Measurements from ENCODE around the gene ABHD17A.

Gene ABHD17A

GRCh38 chr19:1851654-1852580 is 33.4 kb downstream of the ABHD17A start:
- peak; percentile 82 for DNase-seq

- no peak for DNase-seq
These were observed 34.3 kb downstream of the ABHD17A start for GRCh38 chr19:1850809-1851653.

GRCh38 chr19:1849886-1850398 is 35.4 kb downstream of the ABHD17A start:
- no peak for DNase-seq

GRCh38 chr19:1849132-1849474 is 36.2 kb downstream of the ABHD17A start:
- DNase-seq: no peak

DNA sequence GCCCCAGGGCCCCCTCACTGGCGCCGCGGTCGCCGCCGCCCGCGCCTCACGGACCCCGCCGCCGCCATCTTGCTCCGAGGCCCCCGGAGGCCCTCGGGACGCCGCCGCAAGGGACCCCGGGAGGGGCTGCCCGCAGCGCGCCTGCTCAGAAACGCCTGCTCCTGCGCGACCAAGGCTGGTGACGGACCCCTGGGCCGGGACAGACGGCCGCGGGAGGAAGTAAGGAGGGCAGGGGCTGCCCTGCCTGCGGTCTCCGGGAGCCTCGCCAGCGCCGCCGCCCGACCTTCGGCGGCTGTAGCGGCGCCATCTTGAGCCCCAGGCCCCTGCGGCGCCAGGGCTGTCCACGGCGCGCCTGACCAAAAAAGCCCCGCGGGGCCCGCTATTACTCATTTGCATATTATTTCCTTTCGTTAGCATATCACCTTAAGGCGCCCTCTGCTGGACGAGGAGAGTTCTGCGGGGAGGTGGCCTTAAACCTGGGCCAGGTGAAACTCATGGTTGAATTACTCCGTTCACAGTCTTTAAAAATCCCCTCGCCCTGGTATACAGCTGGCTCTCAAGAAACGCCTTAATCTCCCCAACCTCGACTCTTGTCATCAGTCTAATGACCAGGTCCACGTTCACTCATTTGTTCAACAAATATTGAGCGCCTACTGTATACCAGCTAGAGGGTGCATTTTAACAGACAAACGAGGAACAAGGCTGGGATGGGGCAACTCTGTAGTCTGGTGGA is 36.7 kb downstream of the ABHD17A start, which contains the start of gene REXO1:
Gene REXO1 (minus strand): TSS at position 85 of the 733 bp plus-strand sequence. CDS start 125 bp downstream, outside the sequence.
- DNase-seq: peak; percentile 96

GRCh38 chr19:1847684-1848398 is 37.5 kb downstream of the ABHD17A start:
- DNase-seq: peak; percentile 72

GRCh38 chr19:1847348-1847683 is 38.0 kb downstream of the ABHD17A start:
- DNase-seq: no peak

- no peak for DNase-seq
These were observed 38.6 kb downstream of the ABHD17A start for GRCh38 chr19:1846517-1847204.

DNA sequence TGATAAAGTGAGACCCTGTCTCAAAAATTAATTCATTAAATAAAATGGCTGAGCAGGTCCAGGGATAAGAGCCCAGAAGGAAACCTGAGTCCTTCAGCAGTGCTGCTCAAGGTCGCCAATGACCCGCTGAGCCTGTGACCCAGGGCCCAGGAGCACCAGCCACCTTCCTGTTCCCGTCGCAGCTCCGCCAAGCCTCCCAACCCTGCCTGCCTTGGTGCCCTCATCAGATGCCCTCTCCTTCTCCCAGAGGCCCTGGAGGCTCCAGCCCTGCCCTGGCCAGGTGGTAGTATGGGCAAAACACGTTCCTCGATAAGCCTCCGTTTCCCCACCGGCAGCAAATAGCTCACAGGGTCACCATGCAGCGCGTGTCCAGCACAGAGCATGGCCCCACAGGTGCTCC is 39.7 kb downstream of the ABHD17A start:
- DNase-seq: no peak

DNA sequence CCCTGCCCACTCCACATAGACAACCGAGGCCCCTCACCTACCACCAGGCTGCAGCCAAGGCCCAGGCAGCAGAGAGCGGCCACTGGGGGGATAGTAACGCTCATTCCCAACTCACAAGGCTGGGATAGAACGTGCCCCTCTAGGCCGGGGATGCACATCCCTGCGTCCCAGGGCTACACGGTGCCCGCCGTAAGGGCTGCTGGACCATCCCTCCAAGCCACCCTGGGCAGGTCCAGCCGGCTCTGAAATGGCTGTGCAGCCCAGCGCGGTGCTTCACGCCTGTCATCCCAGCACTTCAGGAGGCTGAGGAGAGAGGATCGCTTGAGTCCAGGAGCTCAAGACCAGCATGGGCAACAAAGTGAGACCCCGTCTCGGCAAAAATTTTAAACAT is 40.2 kb downstream of the ABHD17A start:
- DNase-seq: no peak

DNA sequence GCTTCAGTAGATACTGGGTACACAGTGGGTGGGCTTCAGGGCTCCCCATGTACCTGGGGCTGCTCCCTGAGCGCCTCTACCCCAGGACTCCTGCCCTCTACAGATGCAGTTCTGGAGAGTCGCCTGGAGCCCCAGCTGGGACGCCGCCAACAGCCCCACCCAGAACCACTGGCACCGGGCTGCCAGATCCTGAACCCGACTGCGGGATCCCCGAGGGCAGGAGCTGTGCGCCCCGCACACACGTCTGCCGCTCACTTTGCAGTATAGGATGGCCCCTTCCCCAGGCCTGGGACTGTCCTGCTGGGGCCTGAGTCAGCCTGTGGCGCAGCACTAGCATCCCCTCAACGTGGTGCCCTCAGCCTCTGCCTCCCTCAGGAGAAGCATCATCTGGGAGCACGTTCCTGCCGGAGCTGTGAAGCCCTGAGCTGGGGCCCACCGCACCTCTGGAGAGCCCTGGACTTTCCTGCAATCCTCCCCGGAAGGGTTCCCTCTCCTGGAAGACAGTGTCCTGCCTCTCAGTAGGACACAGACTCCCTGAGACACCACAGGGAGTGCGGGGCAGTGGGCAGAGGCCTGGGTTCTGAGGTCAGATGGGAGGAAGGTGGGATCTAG is 40.7 kb downstream of the ABHD17A start:
- no peak for DNase-seq

DNA sequence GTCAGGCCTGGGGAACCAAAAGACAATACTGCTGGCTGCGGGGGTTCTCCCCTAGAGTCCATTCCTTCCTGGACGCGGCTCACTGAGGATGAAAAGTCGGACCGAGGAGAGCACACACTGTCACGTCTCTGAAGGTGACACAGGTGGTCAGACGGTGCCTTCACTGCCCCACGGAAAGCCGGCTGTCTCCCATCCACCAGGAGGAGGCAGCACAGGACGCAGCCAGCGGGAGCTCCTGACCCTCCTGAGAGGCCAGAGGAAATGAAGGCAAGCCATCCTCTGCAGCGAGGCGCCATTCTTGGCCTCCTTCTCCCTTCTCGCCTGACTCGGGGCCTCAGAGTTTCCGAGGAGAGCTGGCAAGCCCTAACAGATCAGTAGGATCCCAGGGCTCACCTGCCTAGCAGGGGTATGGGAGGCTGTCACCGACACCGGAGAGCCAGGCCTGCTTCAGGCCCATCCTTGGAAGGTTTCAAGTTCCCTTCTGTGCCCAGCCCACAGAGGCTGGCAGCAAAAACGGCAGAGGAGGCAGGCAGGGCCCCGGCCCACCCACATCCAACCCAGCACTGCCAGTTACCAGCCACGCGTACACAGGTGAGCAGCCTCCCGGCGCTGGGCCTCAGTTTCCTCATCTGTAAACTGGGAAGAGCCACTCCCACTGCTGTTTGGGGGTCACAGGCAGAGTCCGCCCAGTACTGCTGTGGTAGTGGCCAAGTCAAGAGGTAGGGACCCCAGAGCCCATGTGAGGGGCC is 41.5 kb downstream of the ABHD17A start:
- DNase-seq: no peak

- DNase-seq: no peak
These were observed 42.2 kb downstream of the ABHD17A start for GRCh38 chr19:1843116-1843515.

DNA sequence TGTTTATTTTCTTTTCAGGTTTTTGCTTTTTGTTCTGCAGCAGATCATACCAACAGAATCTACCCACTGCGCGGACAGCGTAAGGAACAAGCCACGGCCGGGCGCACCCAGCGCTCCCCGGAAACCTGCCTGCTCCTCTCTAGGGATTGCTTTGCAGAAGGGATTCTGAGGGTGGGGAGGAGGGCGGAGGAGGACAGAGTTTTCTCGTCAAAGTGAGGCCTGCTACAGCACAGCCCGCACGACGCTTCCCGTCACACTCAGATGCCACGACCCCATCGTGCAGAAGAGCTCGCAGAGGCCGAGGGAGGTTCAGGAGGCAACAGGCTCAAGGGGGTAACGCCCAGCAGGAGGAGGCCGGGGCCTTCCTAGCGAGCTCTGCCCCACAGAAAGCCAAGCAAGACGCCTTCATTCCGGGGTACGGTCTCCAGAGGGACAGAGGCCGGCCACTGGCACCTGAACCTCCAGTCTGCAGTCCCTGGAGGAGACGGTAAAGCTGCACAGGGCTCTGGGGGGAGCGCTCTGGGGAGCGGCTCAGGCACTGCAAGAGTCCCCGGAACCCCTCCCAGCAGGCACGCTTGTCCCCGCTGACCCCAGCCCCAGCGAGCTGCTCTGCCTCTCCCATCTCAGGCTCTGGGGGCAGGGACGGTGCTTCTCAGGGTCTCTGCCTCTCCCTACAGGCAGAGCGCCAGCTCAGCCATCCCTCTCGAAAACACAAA is 43.9 kb downstream of the ABHD17A start:
- DNase-seq: no peak

DNA sequence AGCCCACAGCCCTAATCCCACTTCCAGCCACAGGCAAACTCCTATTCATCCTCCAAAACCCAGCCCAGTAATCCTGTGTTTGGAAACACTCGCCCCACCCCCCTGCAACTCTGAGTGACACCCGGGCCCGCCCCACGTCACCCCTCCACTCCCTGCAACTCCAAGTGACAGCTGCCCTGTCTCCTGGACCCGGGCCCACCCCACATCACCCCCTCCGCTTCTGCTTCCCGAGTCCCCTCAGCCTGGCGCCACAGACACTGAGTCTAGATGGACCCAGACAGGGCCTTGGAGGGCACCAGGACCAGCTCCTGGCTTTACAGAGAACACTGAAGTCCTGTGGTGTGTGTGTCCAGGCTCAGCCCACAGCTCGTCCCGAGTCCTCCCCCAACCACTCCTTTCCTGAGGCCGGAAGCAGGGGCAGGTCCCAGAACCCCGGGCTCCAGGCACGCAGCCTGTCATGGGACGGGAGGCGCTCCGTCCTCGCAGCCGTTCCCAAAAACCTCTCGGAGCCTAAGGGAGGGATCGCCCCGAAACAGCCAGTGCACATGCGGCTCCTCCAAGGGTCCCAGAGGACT is 44.7 kb downstream of the ABHD17A start:
- DNase-seq: peak; percentile 52

DNA sequence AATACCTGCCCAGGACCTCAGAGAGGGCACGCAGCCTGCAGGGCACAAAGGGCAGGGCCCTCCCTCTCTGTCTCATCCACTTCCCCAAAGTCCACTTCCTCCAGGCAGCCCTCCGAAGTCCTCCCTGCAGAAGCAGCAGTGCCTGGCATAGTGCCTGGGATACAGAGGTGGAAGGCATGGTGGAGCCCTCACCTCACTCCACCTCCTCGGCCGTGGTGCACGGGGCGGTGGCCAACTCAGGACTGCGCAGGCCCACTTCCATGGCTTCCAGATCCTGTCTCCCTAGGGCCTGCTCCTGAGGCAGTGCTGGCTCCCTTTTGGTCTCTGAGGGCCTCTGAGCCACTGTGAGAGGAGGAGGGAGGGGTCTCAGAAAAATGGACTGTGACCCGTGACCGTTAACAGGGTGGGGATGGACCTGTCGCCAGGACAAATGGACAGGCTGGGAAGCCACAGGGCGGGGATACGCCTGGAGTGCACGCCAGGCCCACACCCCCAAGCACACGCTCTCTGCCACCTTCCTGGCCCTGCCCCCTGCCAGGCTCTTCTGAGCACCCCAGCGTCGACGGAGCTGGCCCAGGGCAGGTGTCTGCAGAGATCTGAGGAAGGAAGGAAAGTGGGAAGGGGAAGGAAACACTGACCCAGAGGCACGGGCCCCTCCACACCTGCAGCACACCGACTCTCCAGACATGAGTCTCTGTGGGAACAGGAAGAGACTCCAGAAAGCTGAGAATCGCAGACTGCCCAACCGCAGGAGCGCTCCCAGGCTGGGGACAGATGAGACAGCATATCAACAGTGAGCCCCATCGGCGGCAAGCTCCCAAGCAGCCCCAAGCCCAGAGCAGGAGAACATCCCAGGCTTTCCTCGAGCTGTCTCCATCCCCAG is 45.4 kb downstream of the ABHD17A start:
- no peak for DNase-seq

- peak; percentile 55 for DNase-seq
These were observed 47.6 kb downstream of the ABHD17A start for GRCh38 chr19:1837625-1838105.

DNA sequence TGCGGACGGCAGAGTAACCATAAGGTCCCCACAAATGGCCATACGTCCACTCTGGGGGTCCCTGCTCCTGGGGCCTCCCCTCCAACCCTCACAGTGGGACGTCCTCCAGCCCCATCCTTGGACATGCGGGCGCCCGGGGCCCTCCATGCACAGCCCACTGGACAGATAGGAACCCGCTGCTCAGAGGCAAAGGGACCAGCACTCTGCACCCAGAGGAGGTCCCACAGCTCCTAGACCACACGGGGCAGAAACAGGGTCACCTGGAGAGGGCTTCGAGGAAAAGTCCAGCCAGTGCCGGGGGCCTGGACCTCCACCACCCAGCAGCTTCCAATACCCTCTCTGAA is 48.1 kb downstream of the ABHD17A start:
- no peak for DNase-seq
